Activated naive CD8-positive, alpha-beta T cell treated with anti-CD3 and anti-CD28 coated beads for 36 hours (primary cell): Measurements from ENCODE around the gene SDHAF3. TPM values are rescaled to one million over a fixed set of nuclear protein-coding genes. Genes with fewer than 3 reads are reported as not detected.

ENCODE experiments used
- DNase-seq: peaks from one replicate; pipeline ENCODE4 v3.0.0; 2021
- H3K27ac Mint-ChIP-seq: one replicate; pipeline ENCODE4 v1.8.0; 2022; ENCODE audit warnings: mild to moderate bottlenecking, moderate library complexity, mixed read lengths
- H3K27me3 Mint-ChIP-seq: one replicate; pipeline ENCODE4 v1.8.0; 2022; ENCODE audit warnings: mild to moderate bottlenecking, mixed read lengths
- H3K36me3 Mint-ChIP-seq: one replicate; pipeline ENCODE4 v1.8.0; 2021; ENCODE audit warnings: mild to moderate bottlenecking, mixed read lengths
- H3K4me1 Mint-ChIP-seq: one replicate; pipeline ENCODE4 v1.8.0; 2021; ENCODE audit warnings: mixed read lengths
- H3K4me3 Mint-ChIP-seq: one replicate; pipeline ENCODE4 v1.8.0; 2022; ENCODE audit warnings: mild to moderate bottlenecking, moderate library complexity, mixed read lengths
- H3K9me3 Mint-ChIP-seq: one replicate; pipeline ENCODE4 v1.8.0; 2022; ENCODE audit warnings: mixed read lengths
- total RNA-seq, 2 experiments: library from RNA; stranded (reverse); gene quantifications; one replicate each; pipeline ENCODE4 v1.2.3, GENCODE V29; 2021

The SDHAF3 gene
- total RNA-seq, 2 experiments from 2014 or later, result 41.7 to 46.9 TPM

- no peaks in the 10 kb centered on the region for H3K9me3 Mint-ChIP-seq
- peaks cover 17% of the 10 kb centered on the region for H3K27me3 Mint-ChIP-seq
- no peaks in the 10 kb centered on the region for H3K4me1 Mint-ChIP-seq
- no peaks in the 10 kb centered on the region for H3K36me3 Mint-ChIP-seq
- no peak for DNase-seq
- H3K4me3 Mint-ChIP-seq, result no peak overlapping the region
- H3K27ac Mint-ChIP-seq, result no peak overlapping the region
Observed at GRCh38 chr7:97224316-97224715, 106.8 kb downstream of the SDHAF3 start.

- Mint-ChIP-seq H3K9me3 (no peaks in the 10 kb centered on the region), H3K4me1 (no peaks in the 10 kb centered on the region), H3K4me3 (no peak overlapping the region), H3K27ac (no peak overlapping the region), H3K36me3 (no peaks in the 10 kb centered on the region), H3K27me3 (peaks cover 11% of the 10 kb centered on the region)
- DNase-seq, result no peak
Observed at GRCh38 chr7:97226541-97226940, 109.0 kb downstream of the SDHAF3 start.

Other genes starting within 250 kb of the SDHAF3 start
- not detected for gene DLX6, start 112.1 kb upstream of the SDHAF3 start, total RNA-seq
- not detected for gene DLX5, start 92.9 kb upstream of the SDHAF3 start, total RNA-seq